Cardiac septum (tissue), 1 donor: ENCODE results near the gene AFAP1. TPM values are rescaled to one million over a fixed set of nuclear protein-coding genes. Genes with fewer than 3 reads are reported as not detected.
A peak's percentile ranks its signal among the peaks of the same experiment; 100 is the strongest.

Source experiments
- DNase-seq: peaks from one replicate; pipeline ENCODE4 v3.0.0-alpha.2; 2020; ENCODE audit warnings: low spot score
- intact Hi-C: fragments of 100-400 bp; cut with DNase I; formaldehyde crosslinking; loops from one replicate; pipeline ENCODE4 v1.14.0; 2022
- total RNA-seq: library from RNA; stranded (reverse); fragmentation: NEBNext Ultra II Directional; extraction: Animal tissue kit (Norgen Biotek cat#: 25700); gene quantifications from one replicate; pipeline ENCODE4 v1.2.1, GENCODE V29; 2021
- donor health status: DM: no; HTN: no; CAD: no.

AFAP1 gene
- total RNA-seq, 1 donor from 2014 or later: 8.7 TPM

DNA sequence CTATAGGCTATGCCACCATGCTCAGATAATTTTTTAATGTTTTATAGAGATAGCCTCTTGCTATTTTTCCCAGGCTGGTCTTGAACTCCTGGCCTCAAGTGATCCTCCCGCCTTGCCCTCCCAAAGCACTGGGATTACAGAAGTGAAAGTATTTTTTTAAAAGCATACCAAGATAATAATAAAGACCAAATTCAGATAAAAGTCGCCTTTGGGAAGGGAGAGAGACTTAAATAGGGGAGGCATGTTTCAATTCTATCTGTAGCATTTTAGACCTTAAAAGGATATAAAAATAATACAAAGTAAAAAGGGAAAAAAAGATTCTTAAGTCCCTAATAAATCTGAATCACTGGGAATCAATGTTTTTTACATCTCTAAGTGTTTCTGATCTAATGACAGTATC lies 108.9 kb downstream of the AFAP1 start:
- no peak for DNase-seq
- intact Hi-C loops: no loop called here

DNA sequence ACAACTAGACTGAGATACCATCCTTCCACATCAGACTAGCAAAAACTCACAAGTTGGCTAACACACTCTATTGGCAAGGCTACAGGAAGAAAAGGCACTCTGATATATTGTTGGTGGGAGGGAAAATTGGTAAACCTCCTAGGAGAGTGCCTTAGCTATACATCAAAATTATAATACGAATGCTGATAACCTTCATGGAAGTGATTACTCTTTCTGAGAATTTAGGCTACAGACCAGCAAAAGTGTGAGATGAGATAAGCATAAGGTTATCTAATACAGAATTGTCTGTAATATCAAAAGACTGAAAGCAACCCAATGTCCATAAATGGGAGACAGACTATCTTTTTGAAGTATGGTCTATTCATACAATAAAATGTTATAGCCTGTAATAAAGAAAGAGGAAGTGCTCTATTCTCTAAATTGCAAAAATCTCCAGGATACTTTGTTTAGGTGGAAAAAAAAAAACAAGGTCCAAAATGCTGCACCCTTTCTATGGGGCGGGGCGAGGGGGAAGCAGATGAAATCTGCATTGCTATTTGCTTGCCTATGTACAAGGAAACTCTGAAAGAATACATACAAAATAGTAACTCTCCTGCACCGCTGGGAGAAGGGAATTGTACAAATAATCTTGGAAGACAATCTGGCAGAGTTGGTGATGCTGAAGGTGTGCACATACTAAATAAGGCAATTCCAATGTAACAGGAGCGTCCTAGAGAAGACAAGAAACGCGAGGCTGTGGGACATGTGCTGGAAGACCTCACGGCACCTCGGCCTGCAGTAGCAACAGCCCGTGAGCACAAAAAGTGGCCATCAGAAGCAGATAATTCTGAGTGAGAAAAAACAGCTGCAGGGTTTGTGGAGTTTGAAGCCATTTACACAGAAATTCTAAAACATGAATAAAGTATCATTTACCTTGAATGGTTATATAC lies 109.7 kb downstream of the AFAP1 start:
- DNase-seq: no peak
- intact Hi-C loops: no loop called here

DNA sequence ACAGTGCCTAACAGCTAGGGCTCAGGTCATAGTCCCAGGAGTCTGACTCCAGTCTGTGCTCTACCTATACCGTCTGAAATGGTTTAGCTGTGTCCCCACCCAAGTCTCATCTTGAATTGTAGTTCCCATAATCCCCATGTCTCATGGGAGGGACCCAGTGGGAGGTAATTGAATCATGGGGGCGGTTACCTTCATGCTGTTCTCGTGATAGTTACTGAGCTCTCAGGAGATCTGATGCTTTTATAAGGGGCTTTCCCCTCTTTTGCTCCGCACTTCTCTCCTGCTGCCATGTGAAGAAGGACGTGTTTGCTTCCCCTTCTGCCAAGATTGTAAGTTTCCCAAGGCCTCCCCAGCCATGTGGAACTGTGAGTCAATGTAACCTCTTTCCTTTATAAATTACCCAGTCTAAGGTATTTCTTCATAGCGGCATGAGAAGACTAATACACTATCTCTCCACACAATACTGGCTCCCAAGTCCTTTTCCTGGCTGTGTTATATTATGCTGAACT lies 110.8 kb downstream of the AFAP1 start:
- DNase-seq: no peak
- intact Hi-C loops: loop anchor here (1.0 kb wide), 1 partner anchor 13 kb away; no protein-coding TSS in a partner anchor

DNA sequence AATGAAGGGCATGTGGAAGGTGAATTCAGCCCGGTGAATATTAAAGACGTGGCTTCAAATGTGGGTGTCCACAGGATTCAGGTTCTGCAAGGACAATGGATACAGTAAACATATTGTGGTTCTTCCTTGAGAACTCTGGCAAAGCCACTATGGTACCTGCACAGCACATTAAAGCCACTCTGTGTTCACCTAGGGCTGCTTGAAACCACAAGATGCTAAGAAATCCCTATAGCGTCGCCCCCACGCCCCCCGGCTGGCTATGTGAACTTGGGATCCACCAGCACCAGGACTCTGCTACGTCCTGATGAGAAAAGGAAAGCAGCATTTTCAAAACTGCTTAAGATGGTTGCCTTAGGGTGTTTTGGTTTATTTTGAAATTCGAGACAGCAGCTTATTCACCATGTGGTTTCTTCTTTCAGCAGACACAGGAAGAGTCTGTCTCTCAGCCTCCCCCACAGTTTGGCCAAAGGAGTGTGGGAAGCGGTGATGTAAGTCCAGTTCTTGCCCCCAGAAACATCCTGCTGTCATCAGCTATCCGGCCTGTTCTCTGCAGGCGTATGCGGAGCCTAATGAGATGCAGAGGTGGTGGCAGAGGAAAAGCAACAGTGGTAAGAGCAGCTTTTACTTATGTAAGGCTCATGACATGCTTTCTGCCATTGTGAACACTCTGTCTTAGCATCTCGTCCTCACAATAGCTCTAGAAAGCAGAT lies 111.5 kb downstream of the AFAP1 start:
- intact Hi-C loops: loop anchor here (1.0 kb wide), 1 partner anchor 14 kb away; no protein-coding TSS in a partner anchor
- peak; percentile 84 for DNase-seq

DNA sequence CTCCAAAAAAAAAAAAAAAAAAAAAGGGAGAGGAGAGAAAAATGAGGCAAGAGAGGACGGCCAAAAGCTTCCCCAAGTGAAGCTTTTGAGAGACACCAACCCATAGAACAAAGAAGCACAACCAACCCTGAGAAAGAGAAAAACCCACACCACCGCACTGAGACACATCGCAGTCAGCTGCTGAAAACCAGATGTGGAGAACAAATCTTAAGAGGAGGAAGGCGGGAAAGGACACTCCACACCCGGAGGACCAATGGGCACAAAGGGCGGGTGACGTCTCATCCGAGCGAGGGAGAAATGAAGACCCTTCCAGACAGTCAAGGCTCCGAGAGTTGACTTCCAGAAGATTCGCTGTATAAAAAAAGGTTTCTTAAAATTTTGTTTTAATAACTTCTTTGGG lies 112.1 kb downstream of the AFAP1 start:
- intact Hi-C loops: no loop called here
- DNase-seq: no peak

DNA sequence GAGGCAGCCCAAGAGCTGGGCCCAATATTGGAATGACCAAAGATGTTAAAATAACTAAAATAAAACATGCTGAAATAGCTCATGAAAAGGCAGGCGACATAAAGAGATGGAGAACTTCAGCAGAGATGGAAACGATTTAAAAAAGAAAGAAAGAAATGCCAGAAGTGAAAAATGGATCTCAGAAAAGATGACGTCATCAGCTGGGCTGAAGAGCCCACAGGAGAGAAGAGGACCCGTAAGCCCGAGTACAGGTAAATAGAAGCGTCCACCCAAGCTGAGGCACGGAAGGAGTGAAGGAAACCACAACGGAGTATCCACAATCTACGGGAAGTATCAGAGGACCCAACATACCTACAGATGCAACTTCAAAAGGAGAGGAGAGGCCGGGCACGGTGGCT lies 112.8 kb downstream of the AFAP1 start:
- DNase-seq: no peak
- intact Hi-C loops: no loop called here

DNA sequence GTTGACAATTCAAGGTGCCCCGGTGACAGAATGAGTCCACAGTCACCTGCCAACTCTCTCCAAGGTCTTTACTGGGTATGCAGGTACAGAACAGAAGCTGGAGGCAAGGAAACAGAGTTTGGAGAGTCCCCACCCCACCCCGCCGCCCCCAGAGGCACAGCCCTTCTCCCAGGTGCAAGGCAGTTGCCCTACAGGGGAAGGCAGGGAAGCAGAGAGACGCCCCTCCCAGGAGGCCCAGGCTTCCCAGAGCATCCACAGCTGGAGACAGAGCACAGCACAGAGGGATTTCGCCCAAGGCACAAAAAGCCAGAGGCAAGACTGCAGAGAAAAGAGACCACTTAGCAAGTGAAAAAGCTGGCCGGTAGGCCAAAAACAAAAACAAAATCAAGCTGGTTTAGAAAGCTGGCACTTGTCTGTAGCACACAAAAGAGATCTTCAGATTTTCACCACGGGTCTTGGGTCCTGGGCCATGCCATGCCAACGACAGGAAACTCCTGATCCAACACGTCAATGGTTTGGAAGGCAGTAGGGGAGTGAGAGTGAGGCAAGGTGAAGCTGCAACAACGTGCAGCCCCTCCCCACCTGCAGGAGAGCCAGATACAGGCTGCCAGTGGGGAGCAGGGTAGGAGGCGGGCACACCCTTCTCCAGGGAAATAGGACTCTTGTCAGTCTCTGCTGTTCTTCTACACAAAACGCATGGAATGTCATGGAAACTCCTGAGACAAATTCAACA lies 113.3 kb downstream of the AFAP1 start:
- DNase-seq: no peak
- intact Hi-C loops: no loop called here

DNA sequence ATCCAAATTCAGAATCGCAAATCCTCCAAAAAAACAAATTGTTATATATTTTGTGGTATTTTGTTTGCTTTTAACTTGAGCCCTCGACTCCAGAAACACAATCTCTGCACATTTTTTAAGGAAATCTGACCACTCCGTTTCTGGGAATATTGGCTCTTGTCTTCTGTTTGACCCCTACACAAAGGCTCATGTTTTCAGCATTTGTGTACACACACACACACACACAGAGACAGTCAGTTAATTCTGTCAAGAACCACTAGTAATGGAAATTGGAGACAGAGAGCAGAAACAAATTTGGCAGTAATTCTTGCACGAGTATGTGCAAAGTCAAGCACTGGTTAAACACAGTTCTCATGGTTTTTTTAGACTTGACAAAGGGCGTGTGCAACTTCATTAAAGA lies 115.4 kb downstream of the AFAP1 start:
- intact Hi-C loops: no loop called here
- no peak for DNase-seq

DNA sequence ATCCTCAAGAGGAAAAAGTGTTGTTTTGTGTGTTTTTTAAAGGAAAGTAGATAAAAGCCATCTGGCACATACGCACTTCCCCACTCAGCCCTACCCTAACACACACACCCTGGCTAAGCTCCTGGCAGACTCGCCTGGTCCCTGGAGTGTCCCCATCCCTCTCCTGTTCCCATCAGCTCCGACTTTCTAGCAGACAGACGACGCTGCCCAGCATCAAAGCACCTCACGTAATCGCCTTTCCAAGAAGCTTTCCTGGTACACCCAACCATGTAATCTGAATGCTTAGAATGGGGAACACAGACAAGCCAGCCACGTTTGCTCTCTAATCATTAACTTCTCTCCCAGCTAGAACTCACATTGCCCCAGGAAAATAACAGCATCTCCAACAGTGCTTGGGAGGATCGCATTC lies 116.2 kb downstream of the AFAP1 start:
- intact Hi-C loops: loop anchor here (2.0 kb wide), 1 partner anchor 17 kb away; no protein-coding TSS in a partner anchor
- no peak for DNase-seq

DNA sequence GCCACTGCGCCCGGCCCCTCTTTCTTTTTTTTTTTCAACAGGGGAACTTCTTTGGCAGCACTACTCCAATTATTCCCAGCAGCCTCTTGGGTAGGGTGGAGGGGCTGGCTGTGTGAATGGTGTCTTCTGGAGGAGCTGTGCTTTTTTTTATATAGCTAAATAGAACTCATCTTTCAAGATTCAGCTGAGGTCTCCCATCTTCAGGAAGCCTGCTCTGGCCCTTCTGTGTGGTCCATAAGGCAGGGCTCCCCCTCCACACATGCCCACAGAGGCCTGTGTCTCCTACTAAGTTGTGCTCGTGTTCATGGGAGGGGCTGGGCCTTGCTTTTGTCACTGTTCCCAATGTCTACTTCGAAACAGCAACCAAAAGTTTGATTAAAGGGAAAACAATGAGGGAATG lies 116.8 kb downstream of the AFAP1 start:
- no peak for DNase-seq
- intact Hi-C loops: loop anchor here (2.0 kb wide), 1 partner anchor 16 kb away; no protein-coding TSS in a partner anchor

DNA sequence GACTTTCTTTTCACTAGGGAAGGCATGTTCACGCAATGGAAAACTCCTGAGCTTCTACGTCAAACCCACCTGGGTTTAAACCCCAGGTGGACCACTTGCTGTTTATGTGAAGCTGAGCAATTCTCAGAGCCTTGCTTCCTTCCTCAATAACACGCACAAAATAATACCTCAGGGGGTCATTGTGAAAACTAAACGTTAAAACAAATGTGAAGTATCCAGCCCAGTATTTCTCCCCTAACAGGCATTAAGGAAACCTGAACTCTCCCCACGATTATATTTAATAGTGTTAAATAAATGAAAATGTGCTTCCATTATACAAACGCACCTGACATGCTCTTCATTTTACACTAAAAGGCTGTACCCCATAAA lies 117.5 kb downstream of the AFAP1 start:
- intact Hi-C loops: loop anchor here (2.0 kb wide), 1 partner anchor 15 kb away; no protein-coding TSS in a partner anchor
- DNase-seq: no peak

DNA sequence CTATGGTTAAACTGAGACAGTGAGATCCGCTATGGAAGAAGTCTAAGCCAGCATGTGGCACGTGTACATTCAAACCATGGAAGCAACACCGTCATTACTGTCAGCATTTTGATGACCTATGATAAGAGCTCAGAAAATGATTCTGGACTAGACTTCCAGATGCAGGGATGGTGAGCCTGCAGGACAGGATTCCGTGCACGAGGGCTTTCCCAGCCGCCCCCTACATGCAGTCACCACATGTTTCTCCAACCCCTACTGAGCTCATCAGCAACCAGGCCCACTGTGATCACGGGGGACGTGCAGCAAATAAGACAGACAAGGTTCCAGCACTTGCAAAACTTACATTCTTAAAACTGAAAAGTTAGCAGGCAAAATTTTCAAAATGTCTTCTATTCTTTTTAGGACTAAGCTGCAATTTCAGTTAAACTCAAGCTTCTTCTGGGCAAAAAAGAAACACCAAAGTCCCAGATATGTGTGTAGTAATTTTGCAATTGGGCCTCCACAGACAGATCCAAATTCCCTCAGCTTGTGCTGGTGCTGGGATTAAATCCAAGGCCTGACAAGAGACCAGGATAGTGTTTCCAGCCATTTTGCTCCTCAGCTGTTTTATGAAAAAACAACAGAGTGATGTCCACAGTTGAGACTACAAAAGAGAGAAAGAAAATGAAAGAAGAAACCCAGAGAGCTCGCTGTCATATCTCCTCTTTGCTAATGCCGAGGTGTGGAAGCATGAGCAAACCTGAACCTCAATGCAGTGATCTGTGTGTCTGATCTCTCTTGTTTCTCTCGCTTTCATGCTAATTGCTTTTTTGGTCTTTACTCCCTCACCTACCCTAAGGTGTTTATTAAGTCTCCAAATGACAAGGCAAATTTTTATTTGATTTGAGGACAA lies 118.2 kb downstream of the AFAP1 start:
- no peak for DNase-seq
- intact Hi-C loops: loop anchor here (2.0 kb wide), 1 partner anchor 15 kb away; no protein-coding TSS in a partner anchor

DNA sequence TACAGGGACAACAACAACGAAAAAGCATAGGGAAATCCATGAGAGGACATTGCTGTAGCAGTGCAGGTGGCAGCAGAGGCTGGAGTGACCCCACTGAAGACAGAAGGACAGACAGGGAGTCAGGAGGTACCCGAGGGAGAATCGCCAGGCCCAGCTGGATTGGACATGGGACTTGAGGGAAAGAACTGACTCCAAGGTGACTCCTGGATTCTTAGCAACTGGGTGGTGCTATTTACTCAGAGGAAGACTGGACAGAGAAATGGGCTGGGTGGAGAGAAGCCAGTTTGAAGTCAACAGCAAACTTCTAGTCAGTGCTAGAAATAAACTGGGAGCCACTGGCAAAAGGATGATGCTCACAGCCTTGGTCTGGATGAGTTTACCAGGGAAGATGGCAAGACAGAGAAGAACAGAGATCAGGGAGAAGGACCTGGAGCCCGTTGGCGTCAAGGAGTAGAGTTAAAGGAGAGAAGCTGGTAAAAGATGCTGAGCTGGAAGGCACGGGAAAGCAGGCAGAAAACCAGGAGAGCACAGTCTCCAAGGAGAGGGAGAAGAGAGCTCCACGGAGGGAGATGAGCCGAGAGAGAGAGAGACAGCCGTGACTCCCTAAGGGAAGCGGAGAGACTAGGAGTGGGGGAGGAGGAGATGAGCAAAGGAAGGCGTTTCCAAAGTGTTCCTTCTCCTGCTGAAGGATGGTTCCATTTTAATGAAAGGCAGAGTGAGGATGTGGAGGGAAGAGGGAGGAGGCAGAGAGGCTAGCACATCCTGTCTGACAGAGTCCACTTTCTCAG lies 119.4 kb downstream of the AFAP1 start:
- DNase-seq: no peak
- intact Hi-C loops: no loop called here

DNA sequence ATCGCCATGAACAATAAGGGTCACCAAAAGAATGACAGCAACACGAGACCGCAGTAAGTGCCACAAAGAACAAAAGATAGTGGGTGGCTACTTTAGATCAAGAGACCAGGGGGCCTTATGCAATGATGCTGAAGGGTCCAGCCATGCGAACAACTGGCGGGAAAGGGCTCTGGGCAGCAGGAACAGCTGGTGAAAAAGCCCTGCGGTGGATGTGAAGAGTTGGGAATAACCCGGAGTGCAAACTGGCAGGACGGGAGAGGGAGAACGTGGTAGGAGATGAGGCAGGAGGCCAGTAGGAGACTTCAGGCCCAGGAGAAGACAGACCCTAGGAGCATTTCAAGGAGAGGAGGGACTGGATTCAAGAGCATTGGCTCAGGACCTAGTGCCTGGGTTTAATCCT lies 120.2 kb downstream of the AFAP1 start:
- intact Hi-C loops: no loop called here
- DNase-seq: no peak

DNA sequence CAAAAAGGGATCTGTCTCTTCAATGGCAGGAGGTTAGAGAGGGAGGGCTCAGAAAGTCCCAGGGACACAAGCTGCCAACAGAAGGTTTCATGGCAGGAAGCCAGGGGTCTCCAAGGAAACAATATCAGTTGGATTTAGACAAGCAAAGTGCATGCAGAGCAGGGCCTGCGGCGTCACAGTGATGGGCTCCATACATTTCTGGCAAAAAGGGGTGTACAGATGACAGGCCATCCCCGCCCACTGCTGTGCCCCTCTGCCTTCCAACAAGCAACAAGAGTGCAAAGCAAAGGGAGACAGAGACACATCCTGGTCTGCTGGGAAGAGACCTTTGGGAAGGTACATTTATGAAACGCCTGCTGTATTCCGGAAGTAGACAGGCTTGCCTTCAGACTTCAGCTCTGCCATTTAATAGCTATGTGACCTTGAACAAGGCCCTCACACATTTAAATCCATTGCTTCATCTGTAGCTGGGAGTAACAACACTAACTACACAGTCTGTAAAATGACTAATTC lies 121.2 kb downstream of the AFAP1 start:
- intact Hi-C loops: no loop called here
- no peak for DNase-seq

DNA sequence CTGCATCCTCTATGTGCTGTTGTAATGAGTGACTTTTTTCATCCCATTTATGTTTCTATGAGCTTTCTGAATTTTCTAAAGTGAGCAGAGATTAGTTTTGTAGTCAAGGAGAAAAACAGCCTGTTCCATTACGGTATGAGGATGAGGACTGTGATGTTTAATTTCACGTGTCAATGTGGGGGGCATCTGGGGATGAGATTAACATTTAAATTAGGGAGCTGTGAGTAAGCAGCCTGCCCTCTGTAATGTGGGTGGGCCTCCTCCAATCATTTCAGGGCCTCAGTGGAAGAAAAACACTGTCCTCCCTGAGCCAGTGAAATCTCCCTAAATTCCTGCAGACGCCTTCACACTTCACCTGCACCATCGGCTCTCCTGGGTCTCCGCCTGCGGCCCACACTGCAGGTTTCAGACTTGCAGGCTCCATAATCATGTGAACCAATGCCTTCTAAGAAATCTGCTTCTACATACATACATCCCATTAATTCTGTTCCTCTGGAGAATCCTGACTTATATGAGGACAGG lies 121.7 kb downstream of the AFAP1 start:
- no peak for DNase-seq
- intact Hi-C loops: no loop called here

DNA sequence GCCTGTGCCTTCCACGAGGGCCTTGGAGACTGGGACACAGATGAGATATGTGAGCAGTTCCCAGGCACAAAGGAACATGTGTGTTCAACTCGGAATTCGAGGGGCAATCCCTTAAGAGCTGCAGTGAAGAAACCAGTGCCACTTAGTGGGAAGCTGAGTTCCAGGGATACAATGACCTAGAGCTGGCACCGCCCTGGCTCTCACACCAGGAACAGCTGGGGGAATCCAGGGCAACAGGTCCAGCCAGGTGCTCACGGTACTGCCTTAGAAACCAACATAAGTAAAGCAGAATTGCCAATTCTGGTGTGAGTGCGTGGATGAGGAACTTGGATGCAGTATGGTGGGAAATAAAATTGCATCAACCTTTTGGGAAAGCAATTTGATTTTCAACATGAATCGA lies 122.9 kb downstream of the AFAP1 start:
- intact Hi-C loops: no loop called here

DNA sequence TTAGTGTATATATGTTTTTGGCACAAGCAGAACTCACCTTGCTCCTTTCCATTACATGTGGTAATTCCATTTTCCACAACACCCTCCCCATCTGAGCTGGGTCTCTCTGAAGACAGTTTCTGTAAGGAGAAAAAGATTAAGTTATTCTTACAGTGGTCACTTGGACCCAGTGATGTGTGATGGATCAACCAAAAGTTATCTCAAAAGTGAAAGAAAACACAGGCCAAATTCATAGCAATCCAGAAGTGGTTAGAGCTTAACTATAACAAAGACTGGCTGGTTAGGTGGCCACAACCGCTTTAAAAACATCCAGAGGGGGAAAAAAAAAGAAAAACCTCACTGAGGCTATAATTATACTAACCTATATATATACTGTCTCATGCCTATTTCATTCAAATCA lies 123.7 kb downstream of the AFAP1 start:
- intact Hi-C loops: no loop called here
- no peak for DNase-seq

More for the DNA sequence above, 122.9 kb downstream of the AFAP1 start:
- DNase-seq: no peak
